ENCODE data around the gene EML1.

The EML1 gene

DNA sequence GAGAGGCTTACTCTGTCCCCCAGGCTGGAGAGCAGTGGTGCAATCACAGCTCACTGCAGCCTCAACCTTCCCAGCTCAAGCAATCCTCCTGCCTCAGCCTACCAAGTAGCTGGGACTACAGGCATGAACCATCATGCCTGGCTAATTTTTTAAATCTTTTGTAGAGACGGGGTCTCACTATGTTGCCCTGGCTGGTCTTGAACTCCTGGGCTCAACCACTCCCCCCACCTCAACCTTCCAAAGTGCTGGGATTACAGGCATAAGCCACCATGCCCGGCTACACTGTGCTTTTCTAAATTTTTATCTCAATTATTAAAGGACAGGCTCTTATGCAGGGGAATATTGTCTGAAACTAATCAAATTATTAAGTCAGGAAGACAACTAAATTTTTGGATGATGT lies 44.6 kb downstream of the EML1 start:
- DNase-seq = no peak

DNA sequence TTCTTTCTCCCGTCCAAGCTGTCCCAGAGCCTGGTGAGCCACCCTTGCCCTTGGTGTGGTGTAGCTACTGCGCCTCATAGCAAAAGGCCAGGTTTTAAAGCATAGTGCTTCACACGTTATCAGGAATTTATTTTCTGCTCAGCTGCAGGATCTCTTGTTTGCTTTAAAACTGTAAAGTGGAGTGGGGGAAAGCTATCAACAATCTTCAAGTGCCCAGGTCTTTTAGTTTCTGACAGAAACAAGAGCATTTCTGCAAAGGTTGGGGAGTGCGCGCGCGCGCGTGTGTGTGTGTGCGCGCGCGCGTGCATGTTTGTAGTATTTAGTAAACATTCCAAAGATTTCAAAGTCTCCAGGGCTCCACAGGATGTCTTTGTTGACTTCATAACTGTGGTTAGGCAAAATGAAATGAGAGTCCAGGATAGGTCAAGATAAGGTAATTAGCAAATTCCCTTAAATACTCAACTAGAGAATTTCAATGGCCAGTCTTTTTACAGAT lies 45.5 kb downstream of the EML1 start:
- no peak for DNase-seq

DNA sequence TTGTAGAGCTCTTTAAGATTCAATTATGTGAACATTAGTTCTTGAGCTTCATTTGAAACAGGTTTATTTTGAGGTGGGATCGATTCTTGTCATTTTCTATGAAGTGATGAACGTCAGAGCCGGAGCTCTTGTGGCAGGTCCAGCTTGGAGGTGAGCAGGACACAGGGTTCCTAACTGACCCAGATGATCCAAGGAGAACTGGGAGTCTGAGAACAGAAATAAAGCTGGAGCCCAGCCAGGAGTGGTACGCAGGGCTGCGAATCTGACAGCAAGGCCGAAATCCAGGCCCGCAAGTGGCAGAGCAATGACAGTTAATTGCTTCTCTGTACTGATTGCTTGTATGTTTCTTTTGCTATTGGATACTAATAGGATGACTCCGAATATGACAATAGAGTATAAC lies 46.5 kb downstream of the EML1 start:
- no peak for DNase-seq

DNA sequence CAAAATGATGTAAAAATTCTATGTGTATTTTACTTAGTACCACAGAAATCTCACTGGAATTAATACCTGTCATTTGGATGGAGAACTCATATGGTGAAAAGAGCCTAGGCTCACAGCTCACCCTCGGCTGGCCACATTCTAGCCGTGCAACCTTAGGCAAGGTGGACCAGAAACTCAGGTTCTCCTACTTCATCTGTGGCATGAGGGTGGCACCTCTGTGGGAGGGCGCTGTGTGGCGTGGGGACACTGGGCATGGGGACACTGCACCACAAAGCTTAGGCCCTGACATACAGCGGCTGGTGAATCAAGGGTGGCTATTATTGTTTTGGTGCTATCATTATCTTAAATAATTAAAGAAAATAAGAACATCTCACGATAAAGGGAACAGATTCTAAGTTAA lies 47.1 kb downstream of the EML1 start:
- no peak for DNase-seq

DNA sequence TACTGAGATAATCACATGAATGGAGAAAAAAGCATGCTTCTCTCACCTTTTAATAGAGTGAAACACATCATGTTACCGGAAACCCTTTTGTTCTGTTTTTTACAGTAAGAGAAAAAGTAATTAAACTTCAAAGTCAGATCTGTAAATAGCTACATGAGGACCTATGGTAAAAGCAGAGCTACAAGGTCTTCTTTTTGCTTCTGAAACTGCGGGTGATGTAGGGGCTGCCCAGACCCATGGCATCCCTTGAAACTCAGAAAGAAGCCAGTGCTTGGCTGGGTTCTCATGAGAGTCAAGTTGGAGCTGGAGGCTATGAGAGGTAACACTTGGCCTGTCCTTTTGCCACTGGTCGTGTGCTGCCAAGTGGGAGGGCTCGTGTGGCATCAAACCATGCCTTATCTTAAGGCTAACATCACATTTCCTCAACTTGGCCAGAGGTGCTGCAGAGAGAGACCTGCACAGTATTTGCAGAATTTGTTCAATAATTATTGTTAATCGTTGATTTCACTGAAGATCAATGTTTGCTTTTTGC lies 47.6 kb downstream of the EML1 start:
- DNase-seq = no peak

DNA sequence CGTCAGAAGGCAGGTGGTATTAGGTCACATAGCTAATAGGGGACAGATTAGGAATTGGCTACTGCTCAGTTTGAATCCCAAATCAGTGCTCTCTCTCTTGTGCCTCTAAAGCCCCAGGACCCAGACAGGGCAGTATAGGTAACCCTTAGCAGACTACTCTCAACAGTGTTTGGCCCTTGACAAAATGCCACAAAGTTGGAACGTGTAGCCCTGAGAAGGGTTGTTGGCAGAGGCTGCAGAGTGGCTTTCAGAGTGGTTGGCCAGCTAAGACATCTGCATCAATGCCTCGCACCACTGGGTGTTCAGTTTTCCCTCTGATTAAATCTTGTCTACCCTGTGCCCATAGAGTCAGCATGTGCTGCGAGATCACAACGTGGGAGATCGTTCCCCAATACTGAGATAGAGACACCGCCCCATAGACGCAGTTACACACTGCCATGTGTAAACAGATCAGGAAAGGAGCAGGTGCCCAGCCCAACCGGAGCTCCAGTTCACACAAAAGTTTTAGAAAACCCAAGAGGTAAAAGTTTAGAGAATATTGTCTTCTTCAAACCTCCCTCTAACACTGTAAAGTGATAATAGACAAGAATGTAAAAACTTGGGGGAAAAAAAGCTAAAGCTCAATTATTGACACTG lies 48.3 kb downstream of the EML1 start:
- DNase-seq = no peak

DNA sequence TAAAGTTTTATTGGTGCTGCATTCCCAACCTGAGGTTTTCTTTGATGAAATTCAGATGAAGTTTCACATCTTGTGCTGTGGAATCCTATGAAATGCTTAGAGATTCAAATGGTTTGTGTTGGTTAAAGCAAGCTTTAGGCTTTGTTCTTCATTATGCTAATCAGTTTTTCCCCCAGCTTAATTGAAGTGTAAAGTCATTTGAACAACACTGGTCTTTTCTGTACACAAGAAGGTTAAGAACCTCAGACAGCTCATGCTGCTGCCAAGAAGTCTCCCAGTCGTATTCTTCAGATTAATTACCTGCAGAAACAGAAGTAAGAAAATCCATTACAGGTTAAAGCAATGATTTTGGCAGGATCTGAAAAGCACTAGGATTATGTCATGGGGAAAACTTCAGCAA lies 48.9 kb downstream of the EML1 start:
- DNase-seq = no peak

DNA sequence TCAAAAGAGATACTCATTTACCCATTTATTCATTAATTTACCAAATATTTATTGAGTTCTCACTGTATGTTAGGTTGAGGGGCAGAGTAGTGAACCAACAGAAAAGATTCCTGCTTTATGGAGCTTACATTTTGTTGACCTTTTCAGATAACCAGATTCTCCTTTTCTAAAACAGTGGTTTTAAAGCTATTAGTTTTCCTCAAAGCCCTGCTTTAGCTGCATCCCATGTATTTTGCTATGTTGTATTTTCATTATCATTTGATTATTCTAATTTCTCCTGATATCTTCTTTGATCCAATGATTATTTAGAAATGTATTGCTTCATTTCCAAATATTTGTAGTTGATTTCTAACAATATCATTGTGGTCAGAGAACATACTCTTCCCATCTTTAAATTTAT lies 53.6 kb downstream of the EML1 start:
- no peak for DNase-seq

DNA sequence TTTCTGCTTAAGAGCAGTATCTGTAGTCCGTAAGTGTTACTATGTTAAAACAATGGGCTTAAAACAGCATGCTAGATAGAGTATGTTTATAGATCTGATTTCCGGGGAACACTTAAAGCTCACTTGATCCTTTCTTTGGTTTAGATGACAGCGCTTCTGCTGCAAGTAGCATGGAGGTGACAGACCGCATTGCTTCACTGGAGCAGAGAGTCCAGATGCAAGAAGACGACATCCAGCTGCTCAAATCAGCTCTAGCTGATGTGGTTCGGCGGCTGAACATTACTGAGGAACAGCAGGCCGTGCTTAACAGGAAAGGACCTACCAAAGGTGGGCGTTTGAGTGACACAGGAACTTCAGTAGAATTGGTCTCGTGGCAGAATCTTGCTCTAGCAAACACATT lies 57.5 kb downstream of the EML1 start:
- DNase-seq = no peak

DNA sequence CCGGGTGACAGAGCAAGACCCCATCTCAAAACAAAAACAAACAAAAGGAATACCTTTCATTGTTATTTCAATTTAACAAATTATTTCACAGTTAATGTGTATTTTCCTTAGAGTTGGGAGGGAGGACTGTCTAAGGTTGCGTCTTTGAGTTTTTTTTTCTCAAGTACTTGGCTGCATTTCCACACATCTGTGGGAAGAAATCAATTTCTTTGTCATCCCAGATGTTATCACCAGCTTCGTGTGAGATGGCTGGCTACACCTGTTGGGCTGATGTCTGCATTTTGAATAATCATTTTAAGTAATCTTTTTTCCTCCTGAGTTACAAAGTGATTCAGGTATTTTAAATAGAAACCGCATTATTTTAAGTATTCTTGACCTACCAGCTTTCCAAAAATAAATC lies 59.4 kb downstream of the EML1 start:
- DNase-seq = no peak

DNA sequence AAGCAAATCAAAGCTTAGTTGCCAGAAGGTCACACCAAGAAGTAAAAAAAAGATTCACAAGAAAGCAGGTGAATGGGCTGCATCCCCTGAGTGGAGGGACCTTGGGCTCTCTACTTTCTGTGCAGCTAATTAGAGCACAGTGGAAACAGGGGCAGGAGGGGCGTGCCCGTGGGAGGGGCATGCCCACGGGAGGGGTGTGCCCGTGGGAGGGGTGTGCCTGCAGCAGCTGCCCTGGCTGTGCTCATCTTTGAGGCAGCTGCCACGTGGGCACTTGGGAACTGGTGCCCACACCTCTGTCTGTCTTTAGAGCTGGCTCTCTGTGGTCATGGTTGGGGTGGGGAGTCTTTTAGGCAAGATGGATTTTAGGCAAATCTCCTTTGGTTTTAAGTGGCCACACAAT lies 60.0 kb downstream of the EML1 start:
- DNase-seq = peak; percentile 28

DNA sequence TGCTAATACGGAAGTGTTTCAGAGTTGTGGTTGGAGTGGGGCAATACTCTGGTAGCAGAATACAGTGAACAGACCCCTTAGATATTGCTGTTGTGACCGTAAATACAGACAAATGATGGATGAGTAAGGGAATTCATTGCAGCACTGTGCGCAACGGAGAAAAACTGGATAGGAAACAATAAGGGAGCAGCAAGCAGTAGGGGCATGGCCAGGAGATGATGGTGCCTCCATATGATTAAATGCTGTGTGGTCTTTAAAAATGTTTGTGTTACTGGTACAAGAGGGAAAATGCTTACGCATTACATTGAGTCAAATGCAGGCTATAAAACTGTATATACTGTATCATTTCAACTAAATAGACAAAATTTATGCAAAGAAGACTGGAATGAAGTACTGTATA lies 61.6 kb downstream of the EML1 start:
- DNase-seq = no peak

DNA sequence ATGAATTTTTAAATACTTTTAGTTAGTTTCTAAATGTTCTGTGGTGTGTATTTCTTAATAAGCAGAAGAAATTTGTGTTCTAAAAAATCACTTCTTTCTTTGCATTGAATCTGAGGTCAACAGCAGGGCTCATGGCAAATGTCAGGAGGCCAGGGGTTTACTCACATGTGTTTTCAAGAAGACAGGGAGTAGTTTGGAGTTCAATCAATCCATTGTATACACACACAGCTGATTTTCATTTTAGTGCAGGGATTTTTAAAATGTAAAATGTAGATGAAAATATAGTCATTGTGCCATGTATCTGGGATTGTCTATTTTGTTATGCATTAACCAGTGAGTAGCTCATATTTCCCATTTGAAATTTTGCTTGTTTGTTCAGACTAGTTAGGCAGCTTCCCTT lies 62.1 kb downstream of the EML1 start:
- DNase-seq = no peak

DNA sequence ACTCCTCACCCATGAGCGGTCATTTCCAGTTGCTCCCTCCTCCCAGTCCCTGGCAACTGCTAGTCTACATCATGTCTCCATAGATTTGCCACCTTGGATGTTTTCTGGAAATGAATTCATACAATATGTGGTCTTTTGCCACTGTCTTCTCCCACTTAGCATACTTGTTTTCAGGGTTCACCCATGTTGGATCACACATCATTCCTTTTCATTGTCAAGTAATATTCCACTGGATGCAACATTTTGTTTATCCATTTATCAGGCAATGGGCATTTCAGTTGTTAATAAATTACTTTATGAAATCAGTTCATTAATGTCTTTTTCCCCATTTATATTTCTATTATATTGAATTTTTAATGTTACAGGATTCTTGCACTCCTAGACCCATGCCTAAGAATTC lies 64.3 kb downstream of the EML1 start:
- no peak for DNase-seq

DNA sequence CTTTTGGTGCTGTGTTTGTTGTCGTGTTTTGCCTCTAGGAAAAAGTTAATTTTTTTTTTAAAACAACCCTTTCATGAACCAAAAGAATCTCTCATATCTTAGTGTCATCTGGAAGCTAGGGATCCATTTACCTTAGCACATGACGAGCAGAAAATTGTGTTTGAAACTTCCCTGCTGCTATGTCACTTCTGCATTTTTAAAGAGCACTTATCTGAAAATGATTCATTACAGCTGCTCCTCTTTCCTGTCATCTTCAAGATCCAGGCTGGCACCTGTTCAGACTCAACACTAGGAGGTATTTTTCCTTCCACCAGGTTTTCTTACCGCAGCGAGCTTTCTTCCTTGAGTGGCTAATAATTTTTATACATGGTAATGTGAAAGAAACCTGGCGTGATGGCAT lies 67.0 kb downstream of the EML1 start:
- DNase-seq = no peak

DNA sequence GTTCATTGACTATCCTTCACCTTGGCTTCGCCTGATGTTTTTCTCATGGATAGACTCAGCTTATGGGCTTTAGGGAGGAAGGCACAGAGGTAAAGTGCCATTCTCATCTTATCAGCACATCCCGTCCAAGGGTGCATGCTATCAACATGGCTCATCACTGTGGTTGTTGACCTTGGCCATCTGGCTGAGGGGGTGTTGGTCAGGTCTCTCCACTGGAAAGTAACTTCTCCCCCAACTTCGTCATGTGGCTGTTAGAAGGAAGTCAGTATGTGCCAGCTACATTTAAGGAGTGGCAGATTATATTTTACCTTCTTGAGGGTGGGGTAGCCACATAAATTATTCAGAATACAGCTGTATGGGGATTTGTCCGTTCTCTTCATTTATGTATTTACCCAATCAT lies 68.9 kb downstream of the EML1 start:
- no peak for DNase-seq

DNA sequence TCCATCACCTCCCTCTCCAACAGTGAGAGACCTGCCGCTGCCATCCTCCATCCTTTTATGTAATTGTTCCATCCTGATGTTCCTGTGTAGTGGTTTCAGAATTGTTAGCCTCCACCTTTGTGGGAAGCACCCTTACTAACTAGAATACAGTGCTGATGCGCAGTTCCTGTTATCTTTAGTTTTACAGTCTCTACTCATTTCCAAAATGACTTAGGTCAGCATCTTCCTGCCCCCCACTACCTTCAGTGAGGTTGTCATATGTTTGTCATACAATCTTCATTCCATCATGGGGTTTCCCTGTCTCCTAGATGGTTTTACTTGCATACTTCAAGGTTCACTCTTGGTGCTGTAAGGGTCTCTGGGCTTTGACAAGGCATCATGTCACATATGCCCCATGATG lies 69.8 kb downstream of the EML1 start:
- DNase-seq = no peak

DNA sequence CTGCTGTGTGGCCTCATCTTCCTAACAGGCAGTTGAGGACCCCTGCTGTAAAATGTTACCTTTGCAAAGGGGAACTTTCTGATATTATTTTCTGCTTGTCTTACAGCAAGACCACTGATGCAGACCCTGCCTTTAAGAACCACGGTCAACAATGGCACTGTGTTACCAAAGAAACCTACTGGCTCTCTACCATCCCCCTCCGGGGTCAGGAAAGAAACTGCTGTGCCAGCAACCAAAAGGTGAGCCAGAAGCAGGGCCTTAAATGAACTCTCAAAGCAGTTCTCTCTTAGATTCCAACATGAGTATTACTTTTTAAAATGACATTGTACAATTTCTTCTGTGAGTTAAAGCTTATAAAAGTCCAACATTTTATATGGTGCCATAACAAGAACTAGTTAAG lies 72.2 kb downstream of the EML1 start:
- DNase-seq = no peak

DNA sequence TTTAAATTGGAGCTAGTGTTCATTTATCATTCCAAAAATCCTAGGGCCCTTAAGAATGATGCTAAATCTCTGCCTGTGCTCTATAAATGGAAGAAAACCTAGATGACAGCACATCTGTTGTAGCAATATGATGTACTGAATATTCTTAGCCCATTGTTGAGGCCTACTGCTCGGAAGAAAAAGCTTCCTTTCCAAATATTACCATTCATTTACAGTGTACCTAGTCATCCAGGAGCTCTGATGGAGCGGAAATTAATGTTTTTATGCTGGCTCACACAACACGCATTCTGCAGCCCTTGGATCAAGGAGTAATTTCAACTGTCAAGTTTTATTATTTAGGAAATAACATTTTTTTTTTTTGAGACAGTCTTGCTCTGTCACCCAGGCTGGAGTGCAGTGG lies 77.4 kb downstream of the EML1 start:
- DNase-seq = no peak

DNA sequence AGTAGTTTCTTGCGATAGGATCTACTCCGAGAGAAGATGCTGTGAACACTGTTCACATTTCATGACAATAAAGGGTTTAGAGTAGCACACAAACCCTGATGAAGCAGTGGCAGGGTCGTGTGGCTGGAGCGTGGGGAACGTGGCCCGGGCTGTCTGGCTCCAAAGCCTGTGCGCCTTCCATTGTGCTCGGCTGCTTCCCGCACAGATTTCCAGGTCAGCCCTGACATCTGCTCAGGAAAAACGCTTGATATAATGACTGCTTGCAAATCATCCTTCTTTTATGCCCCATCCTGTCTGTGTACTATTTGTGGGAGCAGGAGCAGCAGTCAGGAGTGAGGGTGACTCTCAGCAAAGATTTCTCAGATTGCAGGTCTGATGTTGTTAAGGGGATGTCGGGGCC lies 78.6 kb downstream of the EML1 start:
- DNase-seq = no peak

DNA sequence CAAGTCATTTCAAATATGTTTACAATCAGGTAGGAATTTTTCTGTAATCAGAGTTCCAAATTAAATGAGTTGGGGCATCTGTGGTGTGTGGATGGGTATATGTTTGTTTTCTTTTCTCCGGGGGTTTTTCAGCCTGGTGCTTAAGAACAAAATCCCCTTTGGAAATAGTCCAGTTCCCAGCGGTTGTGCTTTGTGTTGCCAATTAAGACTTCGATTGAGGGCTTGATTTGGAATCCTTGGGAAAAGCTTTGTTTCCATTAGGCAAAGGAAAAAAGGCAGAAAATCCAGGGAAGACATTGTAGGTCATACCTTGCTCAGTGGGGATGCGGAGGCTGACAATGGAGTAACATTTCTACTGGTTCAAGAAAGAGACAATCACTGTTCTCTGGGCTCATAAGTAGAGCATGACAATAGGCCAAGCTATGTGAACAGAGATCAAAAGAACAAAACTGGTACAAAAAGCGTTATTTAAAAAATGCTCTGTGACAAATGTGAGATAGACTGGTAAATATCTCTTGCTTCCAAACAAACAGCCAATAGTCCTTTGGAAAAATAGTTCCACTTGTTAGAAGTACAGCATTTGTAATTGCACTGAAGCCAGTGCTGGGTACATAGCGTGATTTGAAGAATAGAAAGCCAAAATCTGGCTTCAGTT lies 79.7 kb downstream of the EML1 start:
- no peak for DNase-seq

DNA sequence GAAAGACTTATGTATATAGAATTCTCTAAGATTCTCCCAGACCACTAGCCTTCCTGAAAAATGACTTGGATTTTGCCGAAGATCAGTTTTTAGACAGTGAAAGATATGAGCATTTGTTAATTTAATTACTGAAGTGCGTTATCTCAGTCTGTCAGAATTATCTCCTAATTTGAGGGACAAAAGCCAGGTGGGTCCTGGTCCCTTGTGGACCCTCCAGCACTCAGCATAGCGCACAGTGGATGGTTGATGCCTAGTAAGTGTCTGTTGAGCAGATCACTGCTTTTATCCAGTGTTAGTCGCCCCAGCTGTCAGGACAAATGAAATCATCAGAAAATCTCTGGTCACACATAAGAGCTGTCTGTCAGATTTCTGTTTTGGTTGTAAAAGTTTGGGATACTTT lies 80.4 kb downstream of the EML1 start:
- no peak for DNase-seq

DNA sequence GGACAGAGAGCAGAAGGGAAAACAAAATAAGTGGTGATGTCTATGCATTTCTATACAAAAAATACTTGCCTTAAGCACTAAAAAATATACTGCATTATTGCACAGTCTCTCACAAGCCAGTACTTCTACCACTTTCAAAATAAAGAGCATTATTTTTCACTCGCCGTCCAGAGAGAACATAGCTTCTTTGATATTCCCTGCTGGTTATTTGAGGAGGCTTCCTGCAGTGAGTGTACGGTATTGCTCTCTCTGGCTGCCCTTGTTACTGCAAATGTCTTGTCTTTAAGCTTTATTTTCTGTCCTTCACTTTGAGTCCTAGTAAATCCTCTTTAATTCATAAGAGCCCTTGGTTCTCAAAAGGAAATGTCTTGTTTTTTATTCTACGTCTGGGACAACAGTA lies 81.1 kb downstream of the EML1 start:
- DNase-seq = no peak

DNA sequence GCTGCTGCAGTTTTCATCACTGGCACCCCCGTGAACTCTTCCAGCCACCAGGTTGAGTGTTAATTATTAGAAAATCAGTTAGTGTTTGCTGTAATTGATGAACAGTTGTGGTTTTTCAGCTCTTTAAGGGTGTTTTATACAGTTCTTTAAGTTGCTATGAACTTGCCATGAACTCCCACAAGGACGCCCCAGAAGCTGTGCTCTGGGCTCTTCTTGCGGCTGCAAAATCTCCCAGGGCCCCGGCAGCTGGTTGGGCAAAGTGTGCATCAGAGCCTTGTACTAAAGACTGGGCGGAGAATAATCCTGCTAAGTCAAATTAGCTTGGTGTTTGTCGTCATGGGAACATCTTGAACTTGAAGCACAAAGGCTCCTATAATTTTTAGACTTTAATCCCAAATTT lies 82.2 kb downstream of the EML1 start:
- no peak for DNase-seq

DNA sequence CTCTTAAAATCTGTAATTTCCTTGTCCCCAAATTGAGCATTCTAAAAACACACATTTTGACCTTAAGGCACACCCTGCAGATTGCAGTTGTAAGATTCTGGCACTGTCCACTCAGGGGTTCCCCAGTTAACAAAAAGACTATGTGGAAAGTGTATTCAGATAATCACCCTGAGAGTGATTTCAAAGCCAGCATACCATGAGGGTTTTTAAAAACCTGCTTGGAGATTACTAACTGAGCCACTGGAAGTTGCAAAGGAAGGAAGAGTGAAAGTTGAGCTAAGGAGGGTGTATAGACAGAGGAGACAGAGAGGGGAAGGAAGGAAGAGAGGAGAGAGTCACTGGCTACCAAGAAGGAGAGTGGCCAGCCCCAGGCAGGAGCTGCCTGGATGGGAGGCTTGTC lies 82.6 kb downstream of the EML1 start:
- DNase-seq = no peak
